ENCODE measurements around the gene DCAF4.
A peak's percentile ranks its signal among the peaks of the same experiment; 100 is the strongest.

DCAF4 gene

GRCh38 chr14:72926292-72927028, at the start of gene DCAF4:
DCAF4 (plus strand) TSS chr14:72926464; CDS start chr14:72937979, 11,515 bp downstream.
- H3K4me3 ChIP-seq (ENCODE audit: low read depth, low read length), result peak within 1 kb of the TSS; percentile 72

- no peak overlapping the region for H3K4me3 ChIP-seq (ENCODE audit: low read depth, low read length)
Measured at GRCh38 chr14:72876710-72877063, 49.6 kb upstream of the DCAF4 start.

GRCh38 chr14:72878746-72879145, 47.5 kb upstream of the DCAF4 start:
- no peak overlapping the region for H3K4me3 ChIP-seq (ENCODE audit: low read depth, low read length)

GRCh38 chr14:72879431-72879830, 46.8 kb upstream of the DCAF4 start:
- no peak overlapping the region for H3K4me3 ChIP-seq (ENCODE audit: low read depth, low read length)

GRCh38 chr14:72880164-72880563, 46.1 kb upstream of the DCAF4 start:
- no peak overlapping the region for H3K4me3 ChIP-seq (ENCODE audit: low read depth, low read length)

- no peak overlapping the region for H3K4me3 ChIP-seq (ENCODE audit: low read depth, low read length)
Measured at GRCh38 chr14:72880820-72881219, 45.4 kb upstream of the DCAF4 start.

GRCh38 chr14:72881543-72881942, 44.7 kb upstream of the DCAF4 start:
- no peak overlapping the region for H3K4me3 ChIP-seq (ENCODE audit: low read depth, low read length)

GRCh38 chr14:72882047-72882446, 44.2 kb upstream of the DCAF4 start:
- no peak overlapping the region for H3K4me3 ChIP-seq (ENCODE audit: low read depth, low read length)

GRCh38 chr14:72882463-72882862, 43.8 kb upstream of the DCAF4 start:
- no peak overlapping the region for H3K4me3 ChIP-seq (ENCODE audit: low read depth, low read length)

- no peak overlapping the region for H3K4me3 ChIP-seq (ENCODE audit: low read depth, low read length)
Measured at GRCh38 chr14:72883109-72883508, 43.2 kb upstream of the DCAF4 start.

- no peak overlapping the region for H3K4me3 ChIP-seq (ENCODE audit: low read depth, low read length)
Measured at GRCh38 chr14:72883961-72884360, 42.3 kb upstream of the DCAF4 start.

GRCh38 chr14:72884386-72884785, 41.9 kb upstream of the DCAF4 start:
- H3K4me3 ChIP-seq (ENCODE audit: low read depth, low read length), result no peak overlapping the region

GRCh38 chr14:72887514-72887913, 38.8 kb upstream of the DCAF4 start:
- H3K4me3 ChIP-seq (ENCODE audit: low read depth, low read length), result no peak overlapping the region

GRCh38 chr14:72888192-72888591, 38.1 kb upstream of the DCAF4 start:
- no peak overlapping the region for H3K4me3 ChIP-seq (ENCODE audit: low read depth, low read length)

- H3K4me3 ChIP-seq (ENCODE audit: low read depth, low read length), result no peak overlapping the region
Measured at GRCh38 chr14:72888636-72889201, 37.5 kb upstream of the DCAF4 start.

- no peak overlapping the region for H3K4me3 ChIP-seq (ENCODE audit: low read depth, low read length)
Measured at GRCh38 chr14:72889366-72889765, 36.9 kb upstream of the DCAF4 start.

- no peak overlapping the region for H3K4me3 ChIP-seq (ENCODE audit: low read depth, low read length)
Measured at GRCh38 chr14:72891666-72892102, 34.6 kb upstream of the DCAF4 start.

GRCh38 chr14:72892103-72892878, 34.0 kb upstream of the DCAF4 start:
- H3K4me3 ChIP-seq (ENCODE audit: low read depth, low read length), result no peak overlapping the region

- H3K4me3 ChIP-seq (ENCODE audit: low read depth, low read length), result peak overlapping the region; percentile 30
Measured at GRCh38 chr14:72892879-72893635, 33.2 kb upstream of the DCAF4 start.

- peak within 1 kb of the TSS; percentile 69 for H3K4me3 ChIP-seq (ENCODE audit: low read depth, low read length)
Measured at GRCh38 chr14:72893636-72894322, 32.5 kb upstream of the DCAF4 start, which contains the start of gene DPF3. DPF3 (minus strand) TSS chr14:72894101; CDS start chr14:72894088, 13 bp downstream.

GRCh38 chr14:72894323-72894622, 32.0 kb upstream of the DCAF4 start:
- peak overlapping the region; percentile 63 for H3K4me3 ChIP-seq (ENCODE audit: low read depth, low read length)

Data from iPS-11a (cell line).